Activated CD8-positive, alpha-beta memory T cell treated with anti-CD3 and anti-CD28 coated beads for 48 hours (primary cell): ENCODE data around the gene IFIH1.

Experiments
- DNase-seq, 3 experiments: peaks; one replicate each; pipeline ENCODE4 v3.0.0-alpha.2; 2020; ENCODE audit warnings: low read depth in 2 of 3, low spot score in 2 of 3

IFIH1 gene

GRCh38 chr2:162219426-162219825 lies 99.1 kb downstream of the IFIH1 start:
- DNase-seq, result no peak

- no peak for DNase-seq
These were observed 100.9 kb downstream of the IFIH1 start for GRCh38 chr2:162217598-162217997.
